ENCODE data around the gene CALD1. TPM values are rescaled to one million over a fixed set of nuclear protein-coding genes. Genes with fewer than 3 reads are reported as not detected.
A peak's percentile ranks its signal among the peaks of the same experiment; 100 is the strongest.

CALD1 gene
- total RNA-seq, 3 donors from 2014 or later, result 40.3 to 1,241 (median 134) TPM

DNA sequence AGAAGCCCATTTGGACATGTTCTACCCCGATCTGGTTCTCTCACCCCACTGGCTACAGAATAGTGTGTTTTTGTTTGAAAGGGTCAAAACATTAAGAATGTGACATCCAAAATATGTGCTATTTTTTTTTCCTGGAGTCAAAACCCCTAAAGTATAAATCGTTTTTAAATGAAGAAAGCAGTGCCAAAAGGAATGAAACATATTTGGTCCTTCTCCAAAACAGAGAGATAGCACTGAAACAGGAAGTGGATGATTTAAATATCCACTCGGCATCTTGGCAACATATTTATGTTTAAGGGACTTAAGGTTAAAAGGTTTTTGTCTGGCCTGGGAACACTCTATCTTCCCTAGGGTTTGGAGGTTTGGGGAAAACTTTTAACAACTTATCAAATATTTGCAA lies 32.3 kb downstream of the CALD1 start:
- Histone ChIP-seq H3K36me3 (ENCODE audit: low read depth) (no peaks in the 10 kb centered on the region), H3K4me1 (ENCODE audit: low read depth) (no peaks in the 10 kb centered on the region), H3K4me3 (no peak overlapping the region), H3K9me3 (no peaks in the 10 kb centered on the region)
- ATAC-seq, result no peak
- TF ChIP-seq, protein P1, sequence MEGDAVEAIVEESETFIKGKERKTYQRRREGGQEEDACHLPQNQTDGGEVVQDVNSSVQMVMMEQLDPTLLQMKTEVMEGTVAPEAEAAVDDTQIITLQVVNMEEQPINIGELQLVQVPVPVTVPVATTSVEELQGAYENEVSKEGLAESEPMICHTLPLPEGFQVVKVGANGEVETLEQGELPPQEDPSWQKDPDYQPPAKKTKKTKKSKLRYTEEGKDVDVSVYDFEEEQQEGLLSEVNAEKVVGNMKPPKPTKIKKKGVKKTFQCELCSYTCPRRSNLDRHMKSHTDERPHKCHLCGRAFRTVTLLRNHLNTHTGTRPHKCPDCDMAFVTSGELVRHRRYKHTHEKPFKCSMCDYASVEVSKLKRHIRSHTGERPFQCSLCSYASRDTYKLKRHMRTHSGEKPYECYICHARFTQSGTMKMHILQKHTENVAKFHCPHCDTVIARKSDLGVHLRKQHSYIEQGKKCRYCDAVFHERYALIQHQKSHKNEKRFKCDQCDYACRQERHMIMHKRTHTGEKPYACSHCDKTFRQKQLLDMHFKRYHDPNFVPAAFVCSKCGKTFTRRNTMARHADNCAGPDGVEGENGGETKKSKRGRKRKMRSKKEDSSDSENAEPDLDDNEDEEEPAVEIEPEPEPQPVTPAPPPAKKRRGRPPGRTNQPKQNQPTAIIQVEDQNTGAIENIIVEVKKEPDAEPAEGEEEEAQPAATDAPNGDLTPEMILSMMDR (IDR thresholded peaks at IDR 0.05), result no peak
- no peak for DNase-seq
- intact Hi-C loops (cut with DNase I, micrococcal nuclease), result no loop called here

- H3K36me3 ChIP-seq (ENCODE audit: low read depth), result no peaks in the 10 kb centered on the region
- H3K4me1 ChIP-seq (ENCODE audit: low read depth), result no peaks in the 10 kb centered on the region
- no peaks in the 10 kb centered on the region for H3K9me3 ChIP-seq
- peak; percentile 31 for ATAC-seq
- TF ChIP-seq, protein P1 (IDR thresholded peaks at IDR 0.05), result no peak
- peak in 1 of 3 donors; percentile 16 for DNase-seq
- H3K4me3 ChIP-seq, result no peak overlapping the region
- intact Hi-C loops (cut with DNase I, micrococcal nuclease), result no loop called here
These were observed 34.4 kb downstream of the CALD1 start for GRCh38 chr7:134813663-134814396.

GRCh38 chr7:134814730-134815364 lies 35.4 kb downstream of the CALD1 start:
- H3K4me3 ChIP-seq, result no peak overlapping the region
- no peak for ATAC-seq
- no peaks in the 10 kb centered on the region for H3K4me1 ChIP-seq (ENCODE audit: low read depth)
- no peak for DNase-seq
- no peaks in the 10 kb centered on the region for H3K9me3 ChIP-seq
- intact Hi-C loops (cut with DNase I, micrococcal nuclease), result no loop called here
- TF ChIP-seq, protein P1 (IDR thresholded peaks at IDR 0.05), result no peak
- no peaks in the 10 kb centered on the region for H3K36me3 ChIP-seq (ENCODE audit: low read depth)

- DNase-seq, result no peak
- no peak for ATAC-seq
- Histone ChIP-seq H3K4me1 (ENCODE audit: low read depth) (no peaks in the 10 kb centered on the region), H3K9me3 (no peaks in the 10 kb centered on the region), H3K4me3 (no peak overlapping the region), H3K36me3 (ENCODE audit: low read depth) (no peaks in the 10 kb centered on the region)
- TF ChIP-seq, protein P1 (IDR thresholded peaks at IDR 0.05), result no peak
- intact Hi-C loops (cut with DNase I, micrococcal nuclease), result no loop called here
These were observed 39.3 kb downstream of the CALD1 start for GRCh38 chr7:134818613-134819345.

DNA sequence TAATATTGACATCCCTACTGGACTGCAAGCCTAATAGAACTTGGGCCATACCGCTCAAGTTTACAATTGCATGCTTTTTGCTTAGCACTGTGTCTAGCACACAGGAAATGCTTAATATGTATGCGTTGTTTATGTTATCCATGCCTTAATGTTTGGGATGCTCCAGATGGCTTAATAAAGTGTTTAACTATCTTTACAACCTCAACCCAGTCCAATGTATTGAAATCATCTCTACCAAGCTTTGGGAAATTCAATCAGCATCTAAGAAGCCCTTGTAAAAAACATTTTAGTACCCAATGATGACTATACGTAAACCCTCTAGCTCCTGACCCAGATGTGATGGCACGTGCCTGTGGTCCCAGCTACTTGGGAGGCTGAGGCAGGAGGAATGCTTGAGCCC lies 40.0 kb downstream of the CALD1 start:
- TF ChIP-seq, protein P1 (IDR thresholded peaks at IDR 0.05), result no peak
- Histone ChIP-seq H3K36me3 (ENCODE audit: low read depth) (no peaks in the 10 kb centered on the region), H3K4me3 (no peak overlapping the region), H3K4me1 (ENCODE audit: low read depth) (no peaks in the 10 kb centered on the region), H3K9me3 (no peaks in the 10 kb centered on the region)
- ATAC-seq (no peak), DNase-seq (no peak)
- intact Hi-C loops (cut with DNase I, micrococcal nuclease), result no loop called here
